ENCODE data around the gene RXRB. TPM values are rescaled to one million over a fixed set of nuclear protein-coding genes. Genes with fewer than 3 reads are reported as not detected.
A peak's percentile ranks its signal among the peaks of the same experiment; 100 is the strongest.

Gene RXRB
- total and polyA plus RNA-seq, 2 of the 13 experiments (the other 11 are each of a cell fraction or from before 2014, with no cell fraction given): 26.7 to 55.7 TPM

DNA sequence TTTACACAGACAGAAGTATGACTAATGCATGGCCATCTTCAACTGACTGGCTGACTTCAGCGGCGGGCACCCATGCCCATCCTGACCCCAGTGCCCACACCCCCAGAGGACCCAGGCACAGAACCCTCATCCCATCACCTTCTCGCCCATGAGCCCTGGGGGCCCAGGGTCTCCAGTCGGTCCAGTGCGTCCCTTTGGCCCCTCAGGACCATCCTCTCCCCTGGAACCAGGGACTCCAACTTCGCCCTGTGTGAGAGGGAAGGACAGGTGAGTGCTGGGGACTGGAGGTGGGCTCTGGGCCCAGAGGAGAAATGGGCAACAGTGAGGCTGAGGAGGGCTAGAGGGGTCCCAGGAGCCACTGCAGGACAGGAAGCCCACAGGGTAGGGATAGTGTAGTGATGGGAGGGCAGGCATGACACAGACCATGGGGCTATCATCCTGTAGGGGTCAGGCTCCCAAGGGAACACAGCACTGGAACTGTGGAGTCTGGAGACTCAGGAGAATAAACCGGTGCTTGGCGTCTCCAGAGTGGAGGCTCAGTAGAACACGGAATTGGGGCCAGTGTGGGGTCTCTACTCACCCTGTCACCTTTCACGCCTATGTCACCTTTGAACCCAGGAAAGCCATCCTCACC is 24.9 kb downstream of the RXRB start:
- 34% methylated on average over 10 of the region's 10 CpGs for whole genome bisulfite sequencing (ENCODE audit: low lambda C conversion rate)
- peaks cover 22% of the 10 kb centered on the region for H3K4me1 ChIP-seq (ENCODE audit: insufficient read depth, low read length)
- no peaks in the 10 kb centered on the region for H4K20me1 ChIP-seq (ENCODE audit: insufficient read depth, low read length)
- no peaks in the 10 kb centered on the region for H3K9me3 ChIP-seq (ENCODE audit: low read length)
- no peak overlapping the region for H3K4me3 ChIP-seq (replicated peaks in 1 of 3; ENCODE audit: insufficient read depth in 1 of 3, low read depth in 2 of 3, low read length in 3 of 3)
- H3K27me3 ChIP-seq (ENCODE audit: control insufficient read depth in 1 of 2, insufficient read depth in 2 of 2, low read length in 2 of 2): peaks cover 5 to 61% of the 10 kb centered on the region in 2 experiments; a peak in 4 of 5 replicates
- no peak overlapping the region for H2AFZ ChIP-seq (ENCODE audit: low read length)
- in situ Hi-C loops (cut with HindIII; ENCODE audit: extremely low pct_ligation_motif_present, low pct_unique_long_range_greater_than_20kb): no loop called here
- no peak overlapping the region for H3K9ac ChIP-seq (ENCODE audit: insufficient read depth, low read depth, low read length)
- DNase-seq (ENCODE audit: low spot score) (peak; percentile 22), ATAC-seq (peak; percentile 73), FAIRE-seq (no peak)
- no peaks in the 10 kb centered on the region for H3K79me2 ChIP-seq (ENCODE audit: insufficient read depth, low read length)
- intact Hi-C loops (cut with micrococcal nuclease; ENCODE audit: unreplicated experiment): no loop called here
- ChIA-PET CTCF (ENCODE audit: low intra/inter-chr PET ratio, low total read pairs) (interaction anchor here (1.1 kb wide), 1 partner anchor 73 kb away, joined by 4 read pairs; no protein-coding TSS in a partner anchor), POLR2A (no interaction called here)
- no peaks in the 10 kb centered on the region for H3K36me3 ChIP-seq (replicated peaks in 1 of 2; ENCODE audit: control insufficient read depth in 1 of 2, insufficient read depth in 2 of 2, low read length in 2 of 2)
- no TSS peak for BruUV-seq (replicated peaks)
- H3K27ac ChIP-seq (ENCODE audit: extremely low read length, insufficient read depth, low read length): no peak overlapping the region
- H3K4me2 ChIP-seq (ENCODE audit: low read depth, low read length): no peak overlapping the region
- TF ChIP-seq ZNF260 (CRISPR knock-in tag; IDR thresholded peaks at IDR 0.05; ENCODE audit: borderline replicate concordance, low read depth) (no peak), PRPF4 (IDR thresholded peaks at IDR 0.05; ENCODE audit: low read depth, low read length, poor library complexity, severe bottlenecking) (no peak), ZFX (CRISPR knock-in tag; IDR thresholded peaks at IDR 0.05; ENCODE audit: low read depth) (no peak), XRCC5 (optimal IDR thresholded peaks at IDR 0.05; ENCODE audit: low read length) (peak; percentile 49), SMC3 (IDR thresholded peaks at IDR 0.05; ENCODE audit: low read length) (peak; percentile 48), TOE1 (CRISPR knock-in tag; IDR thresholded peaks at IDR 0.05) (no peak), RAD21 (CRISPR knock-in tag; IDR thresholded peaks at IDR 0.05) (0 out of 2 replicates have a peak, but pooled peaks have one; percentile 23), ZNF124 (CRISPR knock-in tag; IDR thresholded peaks at IDR 0.05) (no peak), ZNF101 (CRISPR knock-in tag; IDR thresholded peaks at IDR 0.05; ENCODE audit: borderline replicate concordance, low read depth) (no peak), CEBPG (CRISPR knock-in tag; IDR thresholded peaks at IDR 0.05) (no peak), SPEN (CRISPR knock-in tag; IDR thresholded peaks at IDR 0.05; ENCODE audit: low read depth) (no peak), ZNF660 (CRISPR knock-in tag; IDR thresholded peaks at IDR 0.05; ENCODE audit: borderline replicate concordance, low read depth) (no peak), ZNF724P (CRISPR knock-in tag; IDR thresholded peaks at IDR 0.05; ENCODE audit: borderline replicate concordance) (no peak), U2AF2 (IDR thresholded peaks at IDR 0.05; ENCODE audit: low read depth, low read length) (no peak), ZNF343 (CRISPR knock-in tag; IDR thresholded peaks at IDR 0.05) (no peak), STAG1 (CRISPR knock-in tag; IDR thresholded peaks at IDR 0.05) (peak; percentile 49), SRSF1 (optimal IDR thresholded peaks at IDR 0.05; ENCODE audit: low read depth, low read length) (no peak)
- TF ChIP-seq, protein P1, sequence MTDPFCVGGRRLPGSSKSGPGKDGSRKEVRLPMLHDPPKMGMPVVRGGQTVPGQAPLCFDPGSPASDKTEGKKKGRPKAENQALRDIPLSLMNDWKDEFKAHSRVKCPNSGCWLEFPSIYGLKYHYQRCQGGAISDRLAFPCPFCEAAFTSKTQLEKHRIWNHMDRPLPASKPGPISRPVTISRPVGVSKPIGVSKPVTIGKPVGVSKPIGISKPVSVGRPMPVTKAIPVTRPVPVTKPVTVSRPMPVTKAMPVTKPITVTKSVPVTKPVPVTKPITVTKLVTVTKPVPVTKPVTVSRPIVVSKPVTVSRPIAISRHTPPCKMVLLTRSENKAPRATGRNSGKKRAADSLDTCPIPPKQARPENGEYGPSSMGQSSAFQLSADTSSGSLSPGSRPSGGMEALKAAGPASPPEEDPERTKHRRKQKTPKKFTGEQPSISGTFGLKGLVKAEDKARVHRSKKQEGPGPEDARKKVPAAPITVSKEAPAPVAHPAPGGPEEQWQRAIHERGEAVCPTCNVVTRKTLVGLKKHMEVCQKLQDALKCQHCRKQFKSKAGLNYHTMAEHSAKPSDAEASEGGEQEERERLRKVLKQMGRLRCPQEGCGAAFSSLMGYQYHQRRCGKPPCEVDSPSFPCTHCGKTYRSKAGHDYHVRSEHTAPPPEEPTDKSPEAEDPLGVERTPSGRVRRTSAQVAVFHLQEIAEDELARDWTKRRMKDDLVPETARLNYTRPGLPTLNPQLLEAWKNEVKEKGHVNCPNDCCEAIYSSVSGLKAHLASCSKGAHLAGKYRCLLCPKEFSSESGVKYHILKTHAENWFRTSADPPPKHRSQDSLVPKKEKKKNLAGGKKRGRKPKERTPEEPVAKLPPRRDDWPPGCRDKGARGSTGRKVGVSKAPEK (CRISPR knock-in tag; IDR thresholded peaks at IDR 0.05; ENCODE audit: borderline replicate concordance): no peak
- TF ChIP-seq, protein P2, sequence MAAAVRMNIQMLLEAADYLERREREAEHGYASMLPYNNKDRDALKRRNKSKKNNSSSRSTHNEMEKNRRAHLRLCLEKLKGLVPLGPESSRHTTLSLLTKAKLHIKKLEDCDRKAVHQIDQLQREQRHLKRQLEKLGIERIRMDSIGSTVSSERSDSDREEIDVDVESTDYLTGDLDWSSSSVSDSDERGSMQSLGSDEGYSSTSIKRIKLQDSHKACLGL (CRISPR knock-in tag; IDR thresholded peaks at IDR 0.05): no peak
- TF ChIP-seq, protein P3, sequence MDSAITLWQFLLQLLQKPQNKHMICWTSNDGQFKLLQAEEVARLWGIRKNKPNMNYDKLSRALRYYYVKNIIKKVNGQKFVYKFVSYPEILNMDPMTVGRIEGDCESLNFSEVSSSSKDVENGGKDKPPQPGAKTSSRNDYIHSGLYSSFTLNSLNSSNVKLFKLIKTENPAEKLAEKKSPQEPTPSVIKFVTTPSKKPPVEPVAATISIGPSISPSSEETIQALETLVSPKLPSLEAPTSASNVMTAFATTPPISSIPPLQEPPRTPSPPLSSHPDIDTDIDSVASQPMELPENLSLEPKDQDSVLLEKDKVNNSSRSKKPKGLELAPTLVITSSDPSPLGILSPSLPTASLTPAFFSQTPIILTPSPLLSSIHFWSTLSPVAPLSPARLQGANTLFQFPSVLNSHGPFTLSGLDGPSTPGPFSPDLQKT (CRISPR knock-in tag; IDR thresholded peaks at IDR 0.05; ENCODE audit: borderline replicate concordance): no peak
- TF ChIP-seq, protein P4, sequence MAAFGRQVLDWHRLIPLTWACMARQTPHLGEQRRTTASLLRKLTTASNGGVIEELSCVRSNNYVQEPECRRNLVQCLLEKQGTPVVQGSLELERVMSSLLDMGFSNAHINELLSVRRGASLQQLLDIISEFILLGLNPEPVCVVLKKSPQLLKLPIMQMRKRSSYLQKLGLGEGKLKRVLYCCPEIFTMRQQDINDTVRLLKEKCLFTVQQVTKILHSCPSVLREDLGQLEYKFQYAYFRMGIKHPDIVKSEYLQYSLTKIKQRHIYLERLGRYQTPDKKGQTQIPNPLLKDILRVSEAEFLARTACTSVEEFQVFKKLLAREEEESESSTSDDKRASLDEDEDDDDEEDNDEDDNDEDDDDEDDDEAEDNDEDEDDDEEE (CRISPR knock-in tag; IDR thresholded peaks at IDR 0.05): no peak
